ENCODE results near the gene SMIM32.

DNA sequence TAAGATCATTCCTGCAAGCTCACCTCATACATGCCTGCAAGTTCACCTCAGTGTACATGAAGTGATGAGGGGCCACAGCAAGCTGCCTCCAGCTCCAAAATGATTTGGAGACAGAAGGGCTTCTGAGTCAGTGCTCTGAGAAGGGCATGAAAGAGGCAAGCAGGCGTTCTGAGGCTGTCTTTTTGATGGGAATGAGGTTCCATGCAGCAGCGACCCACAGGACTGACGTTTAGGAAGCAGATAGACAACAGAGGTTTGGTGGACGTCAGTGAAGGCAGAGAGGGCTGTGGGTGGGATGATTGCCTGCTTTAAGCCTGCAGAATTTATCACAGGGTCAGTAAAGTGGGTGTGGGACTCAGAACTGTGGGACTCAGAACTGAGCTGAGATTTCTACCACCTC lies 8.9 kb upstream of the SMIM32 start:
- TF ChIP-seq, protein P1, sequence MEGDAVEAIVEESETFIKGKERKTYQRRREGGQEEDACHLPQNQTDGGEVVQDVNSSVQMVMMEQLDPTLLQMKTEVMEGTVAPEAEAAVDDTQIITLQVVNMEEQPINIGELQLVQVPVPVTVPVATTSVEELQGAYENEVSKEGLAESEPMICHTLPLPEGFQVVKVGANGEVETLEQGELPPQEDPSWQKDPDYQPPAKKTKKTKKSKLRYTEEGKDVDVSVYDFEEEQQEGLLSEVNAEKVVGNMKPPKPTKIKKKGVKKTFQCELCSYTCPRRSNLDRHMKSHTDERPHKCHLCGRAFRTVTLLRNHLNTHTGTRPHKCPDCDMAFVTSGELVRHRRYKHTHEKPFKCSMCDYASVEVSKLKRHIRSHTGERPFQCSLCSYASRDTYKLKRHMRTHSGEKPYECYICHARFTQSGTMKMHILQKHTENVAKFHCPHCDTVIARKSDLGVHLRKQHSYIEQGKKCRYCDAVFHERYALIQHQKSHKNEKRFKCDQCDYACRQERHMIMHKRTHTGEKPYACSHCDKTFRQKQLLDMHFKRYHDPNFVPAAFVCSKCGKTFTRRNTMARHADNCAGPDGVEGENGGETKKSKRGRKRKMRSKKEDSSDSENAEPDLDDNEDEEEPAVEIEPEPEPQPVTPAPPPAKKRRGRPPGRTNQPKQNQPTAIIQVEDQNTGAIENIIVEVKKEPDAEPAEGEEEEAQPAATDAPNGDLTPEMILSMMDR (IDR thresholded peaks at IDR 0.05): no peak
- no peak for TF ChIP-seq EZH2 (IDR thresholded peaks at IDR 0.05)

Data from neural progenitor cell (in vitro differentiated cells).